ENCODE results near the gene RFC2.

- no peak for TF ChIP-seq CTCF (IDR thresholded peaks at IDR 0.05)
- no peak for TF ChIP-seq POLR2A (IDR thresholded peaks at IDR 0.05)
Measured at GRCh38 chr7:74226633-74227032, 27.6 kb downstream of the RFC2 start.
